C1 segment of cervical spinal cord (tissue), 14 donors: Measurements from ENCODE around the gene MT1H.
"Not testable (repeated sequence)": the region's sequence is repeated elsewhere in the genome, so short reads cannot be mapped to it uniquely, and the experiment has no call there.

Source experiments
- DNase-seq, 14 donors: peaks; one replicate each; lab custom pipeline; 2025; lab: John Stamatoyannopoulos, UW

MT1H gene

GRCh38 chr16:56717532-56717931, 47.9 kb downstream of the MT1H start:
- DNase-seq: not testable (repeated sequence)
